PFSK-1 (cell line): ENCODE results near the gene TLR4.

Experiments
- FOXP2 ChIP-seq: optimal IDR thresholded peaks from 2 replicates; pipeline ENCODE3; 2011; ENCODE audit warnings: borderline replicate concordance, control low read depth, inconsistent platforms; ENCODE audit not compliant: insufficient read depth; ENCODE audit errors: extremely low read length, extremely low read depth
- POLR2AphosphoS5 ChIP-seq: IDR thresholded peaks from 2 replicates; pipeline ENCODE4 v1.6.1; 2012; ENCODE audit warnings: low read depth, mild to moderate bottlenecking, control low read depth, low read length, moderate library complexity
- SIN3A ChIP-seq: IDR thresholded peaks from 2 replicates; pipeline ENCODE4 v1.6.1; 2012; ENCODE audit warnings: mild to moderate bottlenecking, low read length, moderate library complexity, borderline replicate concordance; ENCODE audit not compliant: insufficient read depth
- TAF1 ChIP-seq: IDR thresholded peaks from 2 replicates; pipeline ENCODE4 v1.6.1; 2012; ENCODE audit warnings: low read length, control low read depth, borderline replicate concordance; ENCODE audit not compliant: insufficient read depth
- TF ChIP-seq, protein P1 (sequence below), 2 experiments: IDR thresholded peaks; 2 replicates each; pipeline versions ENCODE4 v1.6.1 to v1.8.0; 2011 to 2012; ENCODE audit warnings: low read depth in 2 of 2, low read length in 2 of 2, control low read depth in 1 of 2, inconsistent platforms in 1 of 2, mild to moderate bottlenecking in 1 of 2, moderate library complexity in 1 of 2; ENCODE audit not compliant: insufficient read depth in 1 of 2

TLR4 gene

DNA sequence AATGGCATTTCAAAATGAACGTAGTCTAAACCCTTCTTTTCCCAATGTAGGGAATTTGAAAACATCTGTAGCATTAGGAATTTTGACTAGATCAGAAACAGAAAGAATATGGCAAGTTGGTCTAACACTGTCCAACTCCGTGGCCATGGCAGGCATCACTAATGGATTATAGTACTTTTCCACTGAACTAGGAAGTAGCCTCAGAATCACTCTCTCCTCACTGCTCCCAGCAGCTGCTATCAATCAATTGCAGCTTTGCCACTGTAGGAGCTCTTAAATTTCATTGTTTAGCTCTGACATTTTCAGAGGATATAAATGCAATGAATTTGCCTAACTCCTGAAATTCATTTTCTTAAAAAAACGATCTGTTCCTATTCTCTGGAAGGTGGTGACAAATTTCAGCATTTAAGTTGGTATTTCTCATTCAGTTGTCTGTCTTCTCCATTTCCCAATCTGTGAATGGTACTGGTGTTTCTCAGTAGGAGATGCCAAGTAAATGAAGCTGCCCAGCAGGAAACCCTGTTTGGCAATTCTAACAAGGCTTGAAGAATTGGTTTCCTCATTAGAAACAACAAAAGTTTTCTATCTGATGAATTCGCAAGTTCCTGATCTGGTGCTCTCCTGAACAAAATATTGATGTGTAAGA is 64.7 kb downstream of the TLR4 start:
- no peak for TF ChIP-seq POLR2AphosphoS5
- TF ChIP-seq TAF1: no peak
- no peak for TF ChIP-seq SIN3A
- TF ChIP-seq FOXP2: no peak
- TF ChIP-seq, protein P1, sequence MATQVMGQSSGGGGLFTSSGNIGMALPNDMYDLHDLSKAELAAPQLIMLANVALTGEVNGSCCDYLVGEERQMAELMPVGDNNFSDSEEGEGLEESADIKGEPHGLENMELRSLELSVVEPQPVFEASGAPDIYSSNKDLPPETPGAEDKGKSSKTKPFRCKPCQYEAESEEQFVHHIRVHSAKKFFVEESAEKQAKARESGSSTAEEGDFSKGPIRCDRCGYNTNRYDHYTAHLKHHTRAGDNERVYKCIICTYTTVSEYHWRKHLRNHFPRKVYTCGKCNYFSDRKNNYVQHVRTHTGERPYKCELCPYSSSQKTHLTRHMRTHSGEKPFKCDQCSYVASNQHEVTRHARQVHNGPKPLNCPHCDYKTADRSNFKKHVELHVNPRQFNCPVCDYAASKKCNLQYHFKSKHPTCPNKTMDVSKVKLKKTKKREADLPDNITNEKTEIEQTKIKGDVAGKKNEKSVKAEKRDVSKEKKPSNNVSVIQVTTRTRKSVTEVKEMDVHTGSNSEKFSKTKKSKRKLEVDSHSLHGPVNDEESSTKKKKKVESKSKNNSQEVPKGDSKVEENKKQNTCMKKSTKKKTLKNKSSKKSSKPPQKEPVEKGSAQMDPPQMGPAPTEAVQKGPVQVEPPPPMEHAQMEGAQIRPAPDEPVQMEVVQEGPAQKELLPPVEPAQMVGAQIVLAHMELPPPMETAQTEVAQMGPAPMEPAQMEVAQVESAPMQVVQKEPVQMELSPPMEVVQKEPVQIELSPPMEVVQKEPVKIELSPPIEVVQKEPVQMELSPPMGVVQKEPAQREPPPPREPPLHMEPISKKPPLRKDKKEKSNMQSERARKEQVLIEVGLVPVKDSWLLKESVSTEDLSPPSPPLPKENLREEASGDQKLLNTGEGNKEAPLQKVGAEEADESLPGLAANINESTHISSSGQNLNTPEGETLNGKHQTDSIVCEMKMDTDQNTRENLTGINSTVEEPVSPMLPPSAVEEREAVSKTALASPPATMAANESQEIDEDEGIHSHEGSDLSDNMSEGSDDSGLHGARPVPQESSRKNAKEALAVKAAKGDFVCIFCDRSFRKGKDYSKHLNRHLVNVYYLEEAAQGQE (IDR thresholded peaks at IDR 0.05; ENCODE audit: insufficient read depth in 1 of 2, low read depth in 2 of 2, low read length in 2 of 2): no peak

DNA sequence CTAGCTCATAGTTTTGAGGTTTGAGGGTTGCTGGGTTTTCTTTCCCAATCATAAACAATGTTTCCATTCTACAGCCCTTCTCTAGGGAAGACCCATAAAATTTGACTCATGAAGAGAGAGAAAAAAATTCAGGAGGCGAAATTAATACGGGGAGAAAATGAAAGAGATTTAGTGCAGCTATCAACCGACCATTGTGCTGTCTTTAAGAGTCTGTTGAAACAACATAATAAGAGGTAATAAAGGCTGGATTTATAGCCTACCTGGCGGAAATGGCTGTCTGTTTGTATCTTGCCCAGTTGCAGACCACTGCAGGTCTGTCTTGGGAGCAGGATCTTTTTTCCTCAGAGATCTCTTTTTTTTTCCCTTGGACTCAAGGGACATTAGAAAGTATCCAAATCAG is 66.9 kb downstream of the TLR4 start:
- TF ChIP-seq, protein P1 (IDR thresholded peaks at IDR 0.05; ENCODE audit: insufficient read depth in 1 of 2, low read depth in 2 of 2, low read length in 2 of 2): no peak
- no peak for TF ChIP-seq SIN3A
- TF ChIP-seq POLR2AphosphoS5: no peak
- TF ChIP-seq TAF1: no peak
- no peak for TF ChIP-seq FOXP2

DNA sequence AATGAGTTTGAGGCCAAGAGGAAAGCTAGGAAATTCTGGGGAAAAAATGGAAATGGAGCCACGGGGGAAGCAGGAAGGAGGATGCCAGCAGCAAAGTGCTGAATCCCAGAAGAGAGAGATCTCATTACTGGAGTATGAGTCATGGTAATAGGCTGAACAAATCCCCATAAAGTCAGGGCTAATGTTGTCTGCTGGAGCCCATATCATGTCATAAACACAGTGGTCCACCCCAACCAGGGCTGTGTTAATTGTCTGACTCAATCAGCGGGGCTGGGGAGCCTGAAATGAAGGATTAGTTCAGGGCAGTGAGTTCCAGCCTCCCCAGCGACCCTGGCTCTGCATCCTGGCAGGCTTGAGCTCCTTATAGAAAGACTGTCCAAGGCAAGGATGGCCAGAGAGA is 68.8 kb downstream of the TLR4 start:
- no peak for TF ChIP-seq SIN3A
- TF ChIP-seq POLR2AphosphoS5: no peak
- TF ChIP-seq FOXP2: no peak
- no peak for TF ChIP-seq TAF1
- TF ChIP-seq, protein P1 (IDR thresholded peaks at IDR 0.05; ENCODE audit: insufficient read depth in 1 of 2, low read depth in 2 of 2, low read length in 2 of 2): no peak
